Measurements from ENCODE around the gene PRUNE2. TPM values are rescaled to one million over a fixed set of nuclear protein-coding genes. Genes with fewer than 3 reads are reported as not detected.

Gene PRUNE2
- polyA plus RNA-seq, 1 donor (not counting 4 experiments of a cell fraction or from before 2014, with no cell fraction given): 0.41 TPM

GRCh38 chr9:76690973-76691370, 214.9 kb downstream of the PRUNE2 start:
- no peak overlapping the region for H3K4me2 ChIP-seq (ENCODE audit: control insufficient read depth, extremely low read depth, insufficient read depth, low read depth, low read length)

GRCh38 chr9:76690246-76690972, 215.5 kb downstream of the PRUNE2 start:
- Histone ChIP-seq H3K4me2 (ENCODE audit: control insufficient read depth, extremely low read depth, insufficient read depth, low read depth, low read length) (no peak overlapping the region), H3K4me3 (ENCODE audit: control insufficient read depth in 2 of 3, extremely low read depth in 1 of 3, insufficient read depth in 2 of 3, low read depth in 1 of 3, low read length in 3 of 3) (no peak overlapping the region), H3K4me1 (ENCODE audit: control insufficient read depth, extremely low read depth, insufficient read depth, low read length) (no peaks in the 10 kb centered on the region), H3K36me3 (ENCODE audit: control insufficient read depth in 2 of 2, extremely low read depth in 1 of 2, insufficient read depth in 2 of 2, low read length in 2 of 2) (no peaks in the 10 kb centered on the region), H3K79me2 (ENCODE audit: control insufficient read depth, insufficient read depth, low read length) (no peaks in the 10 kb centered on the region), H3K9me1 (ENCODE audit: control insufficient read depth, extremely low read depth, insufficient read depth, low read length) (no peaks in the 10 kb centered on the region), H3K9ac (ENCODE audit: control insufficient read depth, extremely low read depth, insufficient read depth, low read length) (no peak overlapping the region), H3K9me3 (ENCODE audit: control insufficient read depth, low read depth, low read length) (no peaks in the 10 kb centered on the region), H3K27me3 (ENCODE audit: control insufficient read depth, extremely low read depth, insufficient read depth, low read length) (peaks cover 7% of the 10 kb centered on the region), H2AFZ (ENCODE audit: control insufficient read depth, low read length) (no peak overlapping the region), H4K20me1 (ENCODE audit: control insufficient read depth, extremely low read depth, insufficient read depth, low read length) (no peaks in the 10 kb centered on the region), H3K27ac (ENCODE audit: control insufficient read depth, insufficient read depth, low read length) (no peak overlapping the region)
- FAIRE-seq (no peak), DNase-seq (ENCODE audit: low read depth, low spot score) (no peak)
- dilution Hi-C loops (cut with MboI; ENCODE audit: extremely low pct_ligation_motif_present, low sequenced_read_pairs): no loop called here
- TF ChIP-seq CTCF (optimal IDR thresholded peaks at IDR 0.05 in 1 of 3, IDR thresholded peaks at IDR 0.05 in 1 of 3, conservative IDR thresholded peaks at IDR 0.05 in 1 of 3; ENCODE audit: extremely low read depth in 1 of 3, insufficient read depth in 2 of 3, low read length in 3 of 3): no peak
- no peak for TF ChIP-seq EZH2 (IDR thresholded peaks at IDR 0.05; ENCODE audit: low read length)

More at GRCh38 chr9:76690973-76691370, 214.9 kb downstream of the PRUNE2 start:
- no peak overlapping the region for H3K9ac ChIP-seq (ENCODE audit: control insufficient read depth, extremely low read depth, insufficient read depth, low read length)
- H3K27ac ChIP-seq (ENCODE audit: control insufficient read depth, insufficient read depth, low read length): no peak overlapping the region
- dilution Hi-C loops (cut with MboI; ENCODE audit: extremely low pct_ligation_motif_present, low sequenced_read_pairs): no loop called here
- H2AFZ ChIP-seq (ENCODE audit: control insufficient read depth, low read length): no peak overlapping the region
- no peaks in the 10 kb centered on the region for H3K9me1 ChIP-seq (ENCODE audit: control insufficient read depth, extremely low read depth, insufficient read depth, low read length)
- no peaks in the 10 kb centered on the region for H3K36me3 ChIP-seq (ENCODE audit: control insufficient read depth in 2 of 2, extremely low read depth in 1 of 2, insufficient read depth in 2 of 2, low read length in 2 of 2)
- TF ChIP-seq CTCF (optimal IDR thresholded peaks at IDR 0.05 in 1 of 3, IDR thresholded peaks at IDR 0.05 in 1 of 3, conservative IDR thresholded peaks at IDR 0.05 in 1 of 3; ENCODE audit: extremely low read depth in 1 of 3, insufficient read depth in 2 of 3, low read length in 3 of 3) (no peak), EZH2 (IDR thresholded peaks at IDR 0.05; ENCODE audit: low read length) (no peak)
- no peaks in the 10 kb centered on the region for H3K79me2 ChIP-seq (ENCODE audit: control insufficient read depth, insufficient read depth, low read length)
- H4K20me1 ChIP-seq (ENCODE audit: control insufficient read depth, extremely low read depth, insufficient read depth, low read length): no peaks in the 10 kb centered on the region
- H3K4me3 ChIP-seq (ENCODE audit: control insufficient read depth in 2 of 3, extremely low read depth in 1 of 3, insufficient read depth in 2 of 3, low read depth in 1 of 3, low read length in 3 of 3): no peak overlapping the region
- no peaks in the 10 kb centered on the region for H3K9me3 ChIP-seq (ENCODE audit: control insufficient read depth, low read depth, low read length)
- H3K4me1 ChIP-seq (ENCODE audit: control insufficient read depth, extremely low read depth, insufficient read depth, low read length): no peaks in the 10 kb centered on the region
- FAIRE-seq (no peak), DNase-seq (ENCODE audit: low read depth, low spot score) (no peak)
- H3K27me3 ChIP-seq (ENCODE audit: control insufficient read depth, extremely low read depth, insufficient read depth, low read length): peaks cover 7% of the 10 kb centered on the region

Measured in keratinocyte (primary cell).